ELR (cell line): Measurements from ENCODE around the gene DPP6.

Source experiments
- DNase-seq: peaks from one replicate; pipeline ENCODE4 v3.0.0-alpha.2; 2015; ENCODE audit warnings: low read depth

Gene DPP6

GRCh38 chr7:154412105-154412504 is 359.9 kb downstream of the DPP6 start:
- no peak for DNase-seq

GRCh38 chr7:154415709-154416399 is 363.7 kb downstream of the DPP6 start:
- no peak for DNase-seq

GRCh38 chr7:154416714-154417113 is 364.5 kb downstream of the DPP6 start:
- DNase-seq: no peak

GRCh38 chr7:154419344-154419743 is 367.1 kb downstream of the DPP6 start:
- DNase-seq: no peak

- DNase-seq: no peak
Measured at GRCh38 chr7:154423231-154423630, 371.0 kb downstream of the DPP6 start.

GRCh38 chr7:154424350-154424749 is 372.2 kb downstream of the DPP6 start:
- DNase-seq: no peak

GRCh38 chr7:154425271-154425670 is 373.1 kb downstream of the DPP6 start:
- DNase-seq: no peak

GRCh38 chr7:154426778-154427177 is 374.6 kb downstream of the DPP6 start:
- DNase-seq: no peak

GRCh38 chr7:154427533-154427932 is 375.3 kb downstream of the DPP6 start:
- DNase-seq: no peak

- no peak for DNase-seq
Measured at GRCh38 chr7:154429666-154430404, 377.6 kb downstream of the DPP6 start.

GRCh38 chr7:154430640-154431039 is 378.4 kb downstream of the DPP6 start:
- no peak for DNase-seq

GRCh38 chr7:154431045-154431444 is 378.8 kb downstream of the DPP6 start:
- no peak for DNase-seq

GRCh38 chr7:154433632-154434598 is 381.7 kb downstream of the DPP6 start:
- no peak for DNase-seq

GRCh38 chr7:154436560-154436959 is 384.4 kb downstream of the DPP6 start:
- no peak for DNase-seq

GRCh38 chr7:154437234-154437633 is 385.0 kb downstream of the DPP6 start:
- DNase-seq: no peak

- DNase-seq: no peak
Measured at GRCh38 chr7:154438571-154439367, 386.6 kb downstream of the DPP6 start.

- no peak for DNase-seq
Measured at GRCh38 chr7:154440058-154440457, 387.9 kb downstream of the DPP6 start.

- DNase-seq: no peak
Measured at GRCh38 chr7:154440651-154441050, 388.5 kb downstream of the DPP6 start.

GRCh38 chr7:154441811-154442210 is 389.6 kb downstream of the DPP6 start:
- DNase-seq: no peak

- no peak for DNase-seq
Measured at GRCh38 chr7:154442939-154443338, 390.7 kb downstream of the DPP6 start.

- DNase-seq: no peak
Measured at GRCh38 chr7:154450451-154450850, 398.3 kb downstream of the DPP6 start.
